Effector memory CD4-positive, alpha-beta T cell (primary cell): Measurements from ENCODE around the gene PGAM4.
"Not testable (repeated sequence)": the region's sequence is repeated elsewhere in the genome, so short reads cannot be mapped to it uniquely, and the experiment has no call there.

ENCODE experiments used
- DNase-seq, 3 donors: peaks; one replicate each; pipeline ENCODE4 v3.0.0-alpha.2; 2020
- H3K27ac ChIP-seq: 2 replicates; pipeline ENCODE4 v1.7.0; 2013; ENCODE audit warnings: mild to moderate bottlenecking, low read length, moderate library complexity; ENCODE audit not compliant: insufficient read depth, poor library complexity, severe bottlenecking
- H3K27me3 ChIP-seq: replicated peaks from 2 replicates; pipeline ENCODE4 v1.7.0; 2013; ENCODE audit warnings: mild to moderate bottlenecking, low read length; ENCODE audit not compliant: insufficient read depth, control insufficient read depth, poor library complexity, severe bottlenecking
- H3K36me3 ChIP-seq: 2 replicates; pipeline ENCODE4 v1.7.0; 2013; ENCODE audit warnings: mild to moderate bottlenecking, low read length, moderate library complexity; ENCODE audit not compliant: control insufficient read depth, insufficient read depth
- H3K4me1 ChIP-seq: 2 replicates; pipeline ENCODE4 v1.7.0; 2013; ENCODE audit warnings: low read length, mild to moderate bottlenecking; ENCODE audit not compliant: control insufficient read depth, insufficient read depth, poor library complexity, severe bottlenecking
- H3K4me3 ChIP-seq: 2 replicates; pipeline ENCODE4 v1.7.0; 2013; ENCODE audit warnings: low read length, low read depth, mild to moderate bottlenecking; ENCODE audit not compliant: insufficient read depth, poor library complexity, severe bottlenecking
- H3K9me3 ChIP-seq: 2 replicates; pipeline ENCODE4 v1.7.0; 2013; ENCODE audit warnings: mild to moderate bottlenecking, low read length, moderate library complexity; ENCODE audit not compliant: control insufficient read depth

PGAM4 gene

GRCh38 chrX:77936299-77936698 lies 33.1 kb downstream of the PGAM4 start:
- H3K4me3 ChIP-seq: no peak overlapping the region
- no peak for DNase-seq
- no peaks in the 10 kb centered on the region for H3K9me3 ChIP-seq
- H3K36me3 ChIP-seq: no peaks in the 10 kb centered on the region
- no peaks in the 10 kb centered on the region for H3K27me3 ChIP-seq
- H3K27ac ChIP-seq: no peak overlapping the region
- no peaks in the 10 kb centered on the region for H3K4me1 ChIP-seq

DNA sequence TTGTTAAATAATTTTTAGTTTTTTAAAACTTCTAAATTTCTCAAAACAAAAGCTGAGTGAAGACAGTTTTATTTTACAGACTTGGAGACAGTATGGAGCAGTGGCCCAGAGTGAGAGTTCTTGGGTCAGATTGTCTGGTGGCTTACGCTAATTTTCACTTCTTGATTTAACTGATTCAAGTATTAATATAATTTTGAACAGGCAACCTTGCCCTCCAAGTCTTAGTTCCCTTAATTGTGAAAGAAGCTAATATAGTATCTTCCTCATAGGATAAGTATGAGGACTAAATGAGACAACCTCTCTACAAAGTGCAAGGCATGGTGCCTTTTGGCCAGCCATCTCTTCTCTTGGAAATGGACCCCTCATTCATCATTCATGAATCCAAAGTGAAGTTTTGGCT lies 33.6 kb downstream of the PGAM4 start:
- no peak overlapping the region for H3K4me3 ChIP-seq
- no peaks in the 10 kb centered on the region for H3K9me3 ChIP-seq

DNA sequence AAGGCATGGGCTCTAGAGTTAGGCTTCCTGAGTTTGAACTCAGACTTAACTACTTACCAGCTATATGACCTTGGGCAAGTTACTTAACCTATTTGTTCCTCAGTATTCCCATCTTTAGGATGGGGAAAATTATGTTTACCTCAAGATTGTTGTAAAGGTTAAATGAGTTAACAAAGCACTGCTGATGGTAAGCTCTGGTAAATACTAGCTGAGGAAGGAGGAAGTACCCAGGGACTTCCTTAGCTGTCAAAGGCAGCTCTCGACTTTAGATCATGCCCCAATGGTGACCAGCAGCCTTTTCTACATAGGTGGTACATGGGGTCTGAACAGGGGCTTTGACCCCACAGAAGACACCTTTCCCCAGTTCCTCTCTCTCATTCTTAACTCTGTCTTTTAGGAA lies 38.9 kb downstream of the PGAM4 start:
- Histone ChIP-seq H3K36me3 (no peaks in the 10 kb centered on the region), H3K27me3 (no peaks in the 10 kb centered on the region), H3K9me3 (no peaks in the 10 kb centered on the region), H3K4me3 (no peak overlapping the region), H3K27ac (no peak overlapping the region), H3K4me1 (no peaks in the 10 kb centered on the region)
- DNase-seq: no peak

More for the DNA sequence above, 33.6 kb downstream of the PGAM4 start:
- no peaks in the 10 kb centered on the region for H3K27me3 ChIP-seq
- H3K36me3 ChIP-seq: no peaks in the 10 kb centered on the region
- DNase-seq: no peak
- H3K27ac ChIP-seq: no peak overlapping the region
- H3K4me1 ChIP-seq: no peaks in the 10 kb centered on the region

GRCh38 chrX:77925764-77926163 lies 43.7 kb downstream of the PGAM4 start:
- H3K4me1 ChIP-seq: no peaks in the 10 kb centered on the region
- no peaks in the 10 kb centered on the region for H3K9me3 ChIP-seq
- no peak overlapping the region for H3K27ac ChIP-seq
- no peaks in the 10 kb centered on the region for H3K36me3 ChIP-seq
- no peak for DNase-seq
- no peak overlapping the region for H3K4me3 ChIP-seq
- no peaks in the 10 kb centered on the region for H3K27me3 ChIP-seq

DNA sequence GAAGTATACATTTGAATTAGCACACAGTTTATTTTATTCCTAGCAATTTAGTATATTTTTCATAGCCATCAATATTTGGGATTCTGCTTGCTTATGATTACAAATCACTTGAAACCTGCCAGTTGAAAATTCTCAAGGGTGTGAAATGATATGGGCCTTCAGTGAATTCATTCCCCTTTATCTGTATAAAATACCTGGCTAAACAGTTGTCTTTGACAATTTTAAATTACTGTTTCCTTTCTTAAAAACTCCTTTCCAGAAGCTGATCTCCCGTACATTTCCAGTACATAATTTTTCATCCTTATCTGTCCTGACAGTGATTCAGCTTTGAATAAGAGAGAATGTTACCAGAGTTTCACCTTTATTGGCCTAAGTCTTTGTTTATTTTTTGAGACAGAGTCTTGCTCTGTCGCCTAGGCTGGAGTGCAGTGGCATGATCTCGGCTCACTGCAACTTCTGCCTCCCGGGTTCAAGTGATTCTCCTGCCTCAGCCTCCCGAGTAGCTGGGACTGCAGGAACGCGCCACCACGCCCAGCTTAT lies 45.0 kb downstream of the PGAM4 start:
- no peak overlapping the region for H3K27ac ChIP-seq

DNA sequence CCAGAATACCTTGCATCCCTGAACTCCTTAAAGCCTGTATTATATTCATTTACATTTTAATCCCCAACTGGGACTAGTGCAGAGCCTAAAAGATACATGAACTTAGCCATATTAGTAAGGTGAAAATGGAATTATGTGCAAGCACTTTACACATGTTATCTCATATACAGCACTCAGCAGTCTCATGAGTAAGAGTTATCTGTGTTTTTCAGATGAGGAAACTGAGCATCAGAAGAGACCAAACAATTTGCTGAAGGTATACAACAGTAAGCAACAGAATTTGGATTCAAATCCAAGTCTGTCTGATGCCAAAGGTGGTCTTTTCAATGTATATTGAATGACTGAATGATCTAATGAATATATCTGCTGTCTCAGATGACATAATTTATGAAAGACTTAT lies 46.7 kb downstream of the PGAM4 start:
- H3K9me3 ChIP-seq: no peaks in the 10 kb centered on the region
- no peak for DNase-seq
- no peaks in the 10 kb centered on the region for H3K27me3 ChIP-seq
- H3K4me1 ChIP-seq: no peaks in the 10 kb centered on the region
- no peak overlapping the region for H3K27ac ChIP-seq
- no peak overlapping the region for H3K4me3 ChIP-seq
- no peaks in the 10 kb centered on the region for H3K36me3 ChIP-seq

More for the DNA sequence above, 45.0 kb downstream of the PGAM4 start:
- no peaks in the 10 kb centered on the region for H3K9me3 ChIP-seq
- no peaks in the 10 kb centered on the region for H3K27me3 ChIP-seq
- H3K4me3 ChIP-seq: no peak overlapping the region
- H3K4me1 ChIP-seq: no peaks in the 10 kb centered on the region
- no peaks in the 10 kb centered on the region for H3K36me3 ChIP-seq
- no peak for DNase-seq

DNA sequence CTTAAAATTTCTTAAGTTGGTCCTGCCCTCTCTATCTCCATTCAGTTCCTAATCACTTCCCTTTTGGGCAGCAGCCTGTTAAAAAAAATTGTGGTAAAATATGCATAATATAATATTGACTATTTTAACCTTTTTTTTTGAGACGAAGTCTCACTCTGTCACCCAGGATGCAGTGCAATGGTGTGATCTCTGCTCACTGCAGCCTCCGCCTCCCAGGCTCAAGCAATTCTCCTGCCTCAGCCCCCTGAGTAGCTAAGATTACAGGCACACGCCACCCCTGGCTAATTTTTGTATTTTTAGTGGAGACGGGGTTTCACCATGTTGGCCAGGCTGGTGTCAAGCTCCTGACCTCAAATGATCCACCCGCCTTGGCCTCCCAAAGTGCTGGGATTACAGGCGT lies 50.1 kb downstream of the PGAM4 start:
- not testable (repeated sequence) for H3K27ac ChIP-seq, H3K27me3 ChIP-seq, H3K36me3 ChIP-seq, DNase-seq, H3K4me3 ChIP-seq, H3K4me1 ChIP-seq, H3K9me3 ChIP-seq

DNA sequence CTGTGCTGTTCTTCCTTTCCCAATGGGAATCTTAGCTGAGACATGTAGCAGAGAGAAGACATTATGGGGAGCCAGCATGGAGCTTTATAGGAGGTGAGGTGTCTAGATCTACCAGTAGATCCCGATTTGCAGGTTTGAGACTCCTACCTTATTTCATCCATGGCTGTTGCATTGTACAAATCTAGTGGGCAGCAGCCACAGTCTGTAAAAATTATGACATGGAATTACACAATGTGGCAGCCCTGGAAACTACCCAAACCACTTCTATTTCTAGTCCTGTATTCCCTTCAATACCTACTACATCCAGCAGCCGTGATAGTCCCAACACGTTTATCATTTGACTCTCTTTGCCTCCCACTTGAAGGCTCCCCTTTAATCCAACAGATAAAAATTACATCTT lies 50.9 kb downstream of the PGAM4 start:
- Histone ChIP-seq H3K4me3 (no peak overlapping the region), H3K4me1 (no peaks in the 10 kb centered on the region), H3K27me3 (no peaks in the 10 kb centered on the region), H3K36me3 (no peaks in the 10 kb centered on the region), H3K9me3 (no peaks in the 10 kb centered on the region), H3K27ac (no peak overlapping the region)
- no peak for DNase-seq
